Smooth muscle cell (in vitro differentiated cells): Measurements from ENCODE around the gene TOM1L2. TPM values are rescaled to one million over a fixed set of nuclear protein-coding genes. Genes with fewer than 3 reads are reported as not detected.
A peak's percentile ranks its signal among the peaks of the same experiment; 100 is the strongest.

Experiments used
- DNase-seq: peaks from one replicate; lab custom pipeline; 2025; ENCODE audit not compliant: unreplicated experiment; lab: John Stamatoyannopoulos, UW
- H2AFZ ChIP-seq: fragments of 200-600 bp; sonication (generic); 2 replicates; pipeline ENCODE4 v1.6.0; 2016; ENCODE audit warnings: antibody characterized with exemption, low read depth, mild to moderate bottlenecking
- H3F3A ChIP-seq: fragments of 200-600 bp; sonication (generic); 2 replicates; pipeline ENCODE4 v1.6.0; 2017; ENCODE audit warnings: antibody characterized with exemption, low read depth
- H3K27ac ChIP-seq: fragments of 200-600 bp; sonication (generic); 2 replicates; pipeline ENCODE4 v1.5.1; 2016; ENCODE audit warnings: low read depth, mild to moderate bottlenecking
- H3K27me3 ChIP-seq: fragments of 200-600 bp; sonication (generic); 2 replicates; pipeline ENCODE4 v1.6.1; 2016; ENCODE audit warnings: low read depth, mild to moderate bottlenecking
- H3K36me3 ChIP-seq: fragments of 200-600 bp; sonication (generic); 2 replicates; pipeline ENCODE4 v1.5.1; 2016; ENCODE audit warnings: low read depth
- H3K4me1 ChIP-seq: fragments of 200-600 bp; sonication (generic); 2 replicates; pipeline ENCODE4 v1.5.1; 2016; ENCODE audit warnings: low read depth
- H3K4me2 ChIP-seq: fragments of 200-600 bp; sonication (generic); 2 replicates; pipeline ENCODE4 v1.6.0; 2016; ENCODE audit warnings: mild to moderate bottlenecking
- H3K4me3 ChIP-seq: fragments of 200-600 bp; sonication (generic); 2 replicates; pipeline ENCODE4 v1.5.1; 2016; ENCODE audit warnings: mild to moderate bottlenecking
- H3K79me2 ChIP-seq: fragments of 200-600 bp; sonication (generic); 2 replicates; pipeline ENCODE4 v1.6.0; 2016; ENCODE audit warnings: low read depth, mild to moderate bottlenecking
- H3K9ac ChIP-seq: fragments of 200-600 bp; sonication (generic); 2 replicates; pipeline ENCODE4 v1.6.0; 2016; ENCODE audit warnings: low read depth
- H3K9me3 ChIP-seq: fragments of 200-600 bp; sonication (generic); replicated peaks from 2 replicates; pipeline ENCODE4 v1.5.1; 2016; ENCODE audit warnings: low read depth
- H4K20me1 ChIP-seq: fragments of 200-600 bp; sonication (generic); 2 replicates; pipeline ENCODE4 v1.6.0; 2016; ENCODE audit warnings: low read depth
- whole genome bisulfite sequencing: methylation state at CpG from one replicate; pipeline ENCODE4 v1.1.7; 2016; ENCODE audit warnings: low lambda C conversion rate; 5-methylcytosine and 5-hydroxymethylcytosine counted together
- polyA plus RNA-seq: library from polyadenylated mRNA; unstranded; fragments of >200 nt; fragmentation: Nextera tagmentation; extraction: Ambion mirVana; gene quantifications from 2 replicates; pipeline ENCODE4 v1.2.1, GENCODE V29; 2016
- total RNA-seq: library from RNA; depleted of rRNA; stranded (reverse); fragments of >200 nt; gene quantifications from 2 replicates; pipeline ENCODE4 v1.2.3, GENCODE V29; 2014
- TF ChIP-seq, protein P1 (sequence below): fragments of 200-600 bp; sonication (generic); IDR thresholded peaks from 2 replicates; pipeline ENCODE4 v1.5.1; 2017; ENCODE audit warnings: borderline replicate concordance, mild to moderate bottlenecking, antibody characterized with exemption; ENCODE audit not compliant: insufficient read depth, poor library complexity, severe bottlenecking

The TOM1L2 gene
- total and polyA plus RNA-seq, 2 experiments from 2014 or later = 20.3 to 27.0 TPM

- TF ChIP-seq, protein P1, sequence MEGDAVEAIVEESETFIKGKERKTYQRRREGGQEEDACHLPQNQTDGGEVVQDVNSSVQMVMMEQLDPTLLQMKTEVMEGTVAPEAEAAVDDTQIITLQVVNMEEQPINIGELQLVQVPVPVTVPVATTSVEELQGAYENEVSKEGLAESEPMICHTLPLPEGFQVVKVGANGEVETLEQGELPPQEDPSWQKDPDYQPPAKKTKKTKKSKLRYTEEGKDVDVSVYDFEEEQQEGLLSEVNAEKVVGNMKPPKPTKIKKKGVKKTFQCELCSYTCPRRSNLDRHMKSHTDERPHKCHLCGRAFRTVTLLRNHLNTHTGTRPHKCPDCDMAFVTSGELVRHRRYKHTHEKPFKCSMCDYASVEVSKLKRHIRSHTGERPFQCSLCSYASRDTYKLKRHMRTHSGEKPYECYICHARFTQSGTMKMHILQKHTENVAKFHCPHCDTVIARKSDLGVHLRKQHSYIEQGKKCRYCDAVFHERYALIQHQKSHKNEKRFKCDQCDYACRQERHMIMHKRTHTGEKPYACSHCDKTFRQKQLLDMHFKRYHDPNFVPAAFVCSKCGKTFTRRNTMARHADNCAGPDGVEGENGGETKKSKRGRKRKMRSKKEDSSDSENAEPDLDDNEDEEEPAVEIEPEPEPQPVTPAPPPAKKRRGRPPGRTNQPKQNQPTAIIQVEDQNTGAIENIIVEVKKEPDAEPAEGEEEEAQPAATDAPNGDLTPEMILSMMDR = no peak
- H2AFZ ChIP-seq = no peak overlapping the region
- H3K9me3 ChIP-seq = no peaks in the 10 kb centered on the region
- DNase-seq = no peak
- peaks cover 9% of the 10 kb centered on the region for H4K20me1 ChIP-seq
- H3K4me2 ChIP-seq = no peak overlapping the region
- no peak overlapping the region for H3K9ac ChIP-seq
- no peaks in the 10 kb centered on the region for H3K27me3 ChIP-seq
- H3K36me3 ChIP-seq = no peaks in the 10 kb centered on the region
- no peak overlapping the region for H3K27ac ChIP-seq
- 78% methylated on average over 6 of the region's 6 CpGs for WGBS
- no peaks in the 10 kb centered on the region for H3F3A ChIP-seq
- peaks cover 8% of the 10 kb centered on the region for H3K4me1 ChIP-seq
- no peaks in the 10 kb centered on the region for H3K79me2 ChIP-seq
- no peak overlapping the region for H3K4me3 ChIP-seq
These were observed 80.2 kb downstream of the TOM1L2 start for GRCh38 chr17:17892009-17892408.

GRCh38 chr17:17890773-17891759 lies 81.1 kb downstream of the TOM1L2 start:
- H3K9ac ChIP-seq = no peak overlapping the region
- H4K20me1 ChIP-seq = peaks cover 9% of the 10 kb centered on the region
- no peaks in the 10 kb centered on the region for H3K79me2 ChIP-seq
- TF ChIP-seq, protein P1 = peak; percentile 64
- 97% methylated on average over 5 of the region's 5 CpGs for WGBS
- DNase-seq = no peak
- peaks cover 8% of the 10 kb centered on the region for H3K4me1 ChIP-seq
- H3K4me2 ChIP-seq = no peak overlapping the region
- no peaks in the 10 kb centered on the region for H3K9me3 ChIP-seq
- no peak overlapping the region for H2AFZ ChIP-seq
- H3K27me3 ChIP-seq = no peaks in the 10 kb centered on the region
- H3F3A ChIP-seq = no peaks in the 10 kb centered on the region
- H3K27ac ChIP-seq = no peak overlapping the region
- no peaks in the 10 kb centered on the region for H3K36me3 ChIP-seq
- no peak overlapping the region for H3K4me3 ChIP-seq

DNA sequence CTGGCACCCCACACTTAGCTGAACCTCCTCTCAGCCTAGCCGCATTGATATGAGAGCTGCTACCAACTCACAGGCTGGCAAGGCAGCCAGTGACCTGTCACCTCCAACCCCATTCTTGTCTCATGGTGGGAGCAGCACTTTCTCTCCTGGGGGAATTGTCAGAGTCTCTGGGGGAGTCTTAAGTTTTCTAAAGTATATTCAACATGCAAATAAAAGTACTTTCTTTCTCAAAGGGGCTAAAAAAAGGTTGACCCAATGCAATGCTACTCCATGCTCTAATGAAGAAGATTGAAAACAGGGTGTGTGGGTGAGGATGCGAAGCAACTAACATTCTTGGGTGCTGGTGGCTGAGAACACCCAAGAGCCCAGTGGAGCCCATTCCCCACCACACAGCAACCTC lies 82.3 kb downstream of the TOM1L2 start:
- Histone ChIP-seq H3K27ac (no peak overlapping the region), H3K4me3 (no peak overlapping the region), H3K9me3 (no peaks in the 10 kb centered on the region), H3K27me3 (no peaks in the 10 kb centered on the region), H4K20me1 (peaks cover 9% of the 10 kb centered on the region), H3F3A (no peaks in the 10 kb centered on the region), H3K36me3 (no peaks in the 10 kb centered on the region), H3K79me2 (no peaks in the 10 kb centered on the region), H3K9ac (no peak overlapping the region), H3K4me1 (peaks cover 8% of the 10 kb centered on the region), H2AFZ (no peak overlapping the region), H3K4me2 (no peak overlapping the region)
- TF ChIP-seq, protein P1 = no peak
- 86% methylated on average over 2 of the region's 2 CpGs for WGBS
- no peak for DNase-seq
